ENCODE measurements around the gene SAMD14.

- TF ChIP-seq EZH2 (IDR thresholded peaks at IDR 0.05; ENCODE audit: low read depth, unreplicated experiment) (peak; percentile 30), CTCF (conservative IDR thresholded peaks at IDR 0.05; ENCODE audit: low read depth in 2 of 2) (peak in 1 of 2 experiments; percentile 19; a peak in 1 of 4 replicates), JUNB (IDR thresholded peaks at IDR 0.05; ENCODE audit: unreplicated experiment) (no peak), POLR2AphosphoS5 (IDR thresholded peaks at IDR 0.05; ENCODE audit: low read depth) (0 out of 2 replicates have a peak, but pooled peaks have one; percentile 43), ZNF331 (CRISPR knock-in tag; IDR thresholded peaks at IDR 0.05; ENCODE audit: low read depth) (no peak), EZH2phosphoT487 (IDR thresholded peaks at IDR 0.05; ENCODE audit: unreplicated experiment) (no peak), CREB1 (CRISPR knock-in tag; IDR thresholded peaks at IDR 0.05; ENCODE audit: low read depth) (no peak), ZNF114 (CRISPR knock-in tag; IDR thresholded peaks at IDR 0.05) (no peak), STAT1 (IDR thresholded peaks at IDR 0.05; ENCODE audit: unreplicated experiment) (no peak)
- TF ChIP-seq, protein P1, sequence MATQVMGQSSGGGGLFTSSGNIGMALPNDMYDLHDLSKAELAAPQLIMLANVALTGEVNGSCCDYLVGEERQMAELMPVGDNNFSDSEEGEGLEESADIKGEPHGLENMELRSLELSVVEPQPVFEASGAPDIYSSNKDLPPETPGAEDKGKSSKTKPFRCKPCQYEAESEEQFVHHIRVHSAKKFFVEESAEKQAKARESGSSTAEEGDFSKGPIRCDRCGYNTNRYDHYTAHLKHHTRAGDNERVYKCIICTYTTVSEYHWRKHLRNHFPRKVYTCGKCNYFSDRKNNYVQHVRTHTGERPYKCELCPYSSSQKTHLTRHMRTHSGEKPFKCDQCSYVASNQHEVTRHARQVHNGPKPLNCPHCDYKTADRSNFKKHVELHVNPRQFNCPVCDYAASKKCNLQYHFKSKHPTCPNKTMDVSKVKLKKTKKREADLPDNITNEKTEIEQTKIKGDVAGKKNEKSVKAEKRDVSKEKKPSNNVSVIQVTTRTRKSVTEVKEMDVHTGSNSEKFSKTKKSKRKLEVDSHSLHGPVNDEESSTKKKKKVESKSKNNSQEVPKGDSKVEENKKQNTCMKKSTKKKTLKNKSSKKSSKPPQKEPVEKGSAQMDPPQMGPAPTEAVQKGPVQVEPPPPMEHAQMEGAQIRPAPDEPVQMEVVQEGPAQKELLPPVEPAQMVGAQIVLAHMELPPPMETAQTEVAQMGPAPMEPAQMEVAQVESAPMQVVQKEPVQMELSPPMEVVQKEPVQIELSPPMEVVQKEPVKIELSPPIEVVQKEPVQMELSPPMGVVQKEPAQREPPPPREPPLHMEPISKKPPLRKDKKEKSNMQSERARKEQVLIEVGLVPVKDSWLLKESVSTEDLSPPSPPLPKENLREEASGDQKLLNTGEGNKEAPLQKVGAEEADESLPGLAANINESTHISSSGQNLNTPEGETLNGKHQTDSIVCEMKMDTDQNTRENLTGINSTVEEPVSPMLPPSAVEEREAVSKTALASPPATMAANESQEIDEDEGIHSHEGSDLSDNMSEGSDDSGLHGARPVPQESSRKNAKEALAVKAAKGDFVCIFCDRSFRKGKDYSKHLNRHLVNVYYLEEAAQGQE (IDR thresholded peaks at IDR 0.05; ENCODE audit: unreplicated experiment), result no peak
Measured at GRCh38 chr17:50151041-50151936, 21.3 kb upstream of the SAMD14 start.

All from GM23338 (cell line).